GM18520 (cell line): ENCODE results near the gene MKX.

Source experiments
- ATAC-seq: cut with Tn5 transposase; IDR thresholded peaks from one replicate; pipeline ENCODE4 v1.9.1; 2021; ENCODE audit not compliant: unreplicated experiment

MKX gene

DNA sequence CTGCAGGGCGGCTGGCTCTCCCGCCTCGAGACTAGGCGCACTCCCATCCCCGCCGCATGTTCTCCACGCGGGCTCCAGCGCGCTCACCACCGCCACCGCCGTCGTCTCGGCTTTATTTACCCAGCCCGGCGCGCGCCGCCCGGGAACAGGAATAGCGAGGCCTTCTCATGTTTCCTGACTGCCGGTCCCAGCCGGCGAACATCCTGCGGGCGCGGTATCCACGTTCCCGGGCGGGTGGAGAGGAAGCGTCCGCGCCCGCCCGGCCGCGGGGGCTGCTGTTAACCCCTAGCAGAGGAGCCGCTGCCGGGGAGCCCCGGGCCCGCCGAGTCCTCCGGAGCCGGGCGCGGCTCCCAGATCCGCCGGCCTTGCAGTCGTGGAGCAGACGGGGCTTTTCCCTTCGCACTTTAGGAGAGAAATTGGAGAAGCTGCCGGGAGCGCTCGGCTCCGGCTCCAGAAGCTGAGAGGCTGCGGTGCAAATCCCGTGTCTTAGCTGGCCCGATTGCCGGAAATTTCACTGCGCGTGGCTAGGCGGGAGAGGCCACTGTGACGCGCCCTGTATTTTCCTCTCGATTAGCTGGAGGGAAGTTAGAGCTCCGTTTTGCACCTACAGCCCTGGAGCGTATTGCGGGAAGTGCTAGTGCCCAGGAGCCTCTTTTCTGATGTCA is at the start of gene MKX:
TSS of gene MKX (minus strand) at position 88 of the 665 bp plus-strand sequence. CDS start 2,404 bp downstream, outside the sequence.
- no peak for ATAC-seq

DNA sequence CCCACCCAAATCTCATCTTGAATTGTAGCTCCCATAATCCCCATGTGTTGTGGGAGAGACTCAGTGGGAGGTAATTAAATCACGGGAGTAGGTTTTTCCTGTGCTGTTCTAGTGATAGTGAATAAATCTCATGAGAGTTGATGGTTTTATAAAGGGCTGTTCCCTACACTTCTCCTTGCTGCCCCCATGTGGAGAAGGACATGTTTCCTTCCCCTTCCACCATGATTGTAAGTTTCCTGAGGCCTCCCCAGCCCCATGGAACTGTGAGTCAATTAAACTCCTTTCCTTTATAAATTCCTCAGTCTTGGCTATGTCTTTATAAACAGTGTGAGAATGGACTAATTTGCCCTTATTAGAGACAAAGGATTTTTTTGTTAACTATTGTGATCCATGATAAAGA is 48.5 kb upstream of the MKX start:
- no peak for ATAC-seq

GRCh38 chr10:27792216-27792615 is 46.6 kb upstream of the MKX start:
- ATAC-seq: no peak

GRCh38 chr10:27784272-27784671 is 38.7 kb upstream of the MKX start:
- no peak for ATAC-seq

- no peak for ATAC-seq
Observed at GRCh38 chr10:27783660-27784059, 38.0 kb upstream of the MKX start.

DNA sequence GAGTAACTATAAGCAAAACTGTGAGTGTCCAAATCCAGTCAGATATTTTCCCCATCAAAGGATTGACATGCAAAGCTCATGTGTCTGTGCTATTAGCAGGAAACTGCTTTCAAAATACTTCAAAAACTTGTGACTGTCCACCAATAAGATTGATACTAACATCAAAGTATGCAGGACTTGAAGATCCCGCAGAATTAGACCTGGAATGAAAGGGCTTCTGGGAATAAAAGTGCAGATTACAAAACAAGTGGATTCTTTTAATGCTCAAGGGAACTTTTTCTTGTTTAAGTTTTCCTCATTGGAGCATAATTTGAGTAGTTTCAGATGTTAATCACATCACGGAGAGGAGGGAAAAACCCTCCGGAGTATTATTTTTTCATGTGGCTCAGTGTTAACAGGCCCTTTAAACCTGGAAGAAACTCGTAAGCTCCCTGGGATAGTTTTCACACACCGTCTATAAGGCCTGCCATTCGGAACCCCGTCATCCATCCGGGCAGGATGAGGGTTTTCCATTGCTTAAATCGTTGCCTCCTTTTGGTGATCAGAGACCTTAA is 33.9 kb upstream of the MKX start:
- no peak for ATAC-seq

DNA sequence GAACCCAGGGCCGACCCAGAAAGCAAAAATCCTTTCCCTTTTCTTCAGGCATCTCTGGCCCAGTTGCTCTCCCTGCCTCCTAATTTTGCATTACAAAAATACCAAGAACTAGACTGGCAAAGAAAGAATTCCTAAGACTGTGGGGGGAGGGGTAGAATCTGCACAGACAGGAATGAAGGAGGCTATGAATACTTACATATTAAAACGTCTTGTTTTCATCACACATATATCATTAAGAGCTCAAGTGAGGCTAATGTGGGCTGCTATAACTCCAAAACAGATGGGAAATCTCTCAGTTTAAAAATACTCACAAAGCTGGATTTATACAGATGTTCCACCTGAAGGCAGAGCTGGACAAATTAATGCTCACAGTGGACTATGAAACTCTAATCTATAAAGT is 29.2 kb upstream of the MKX start:
- ATAC-seq: no peak

- ATAC-seq: no peak
Observed at GRCh38 chr10:27771231-27771630, 25.6 kb upstream of the MKX start.

GRCh38 chr10:27770181-27770580 is 24.6 kb upstream of the MKX start:
- ATAC-seq: no peak

GRCh38 chr10:27760867-27761266 is 15.2 kb upstream of the MKX start:
- no peak for ATAC-seq

DNA sequence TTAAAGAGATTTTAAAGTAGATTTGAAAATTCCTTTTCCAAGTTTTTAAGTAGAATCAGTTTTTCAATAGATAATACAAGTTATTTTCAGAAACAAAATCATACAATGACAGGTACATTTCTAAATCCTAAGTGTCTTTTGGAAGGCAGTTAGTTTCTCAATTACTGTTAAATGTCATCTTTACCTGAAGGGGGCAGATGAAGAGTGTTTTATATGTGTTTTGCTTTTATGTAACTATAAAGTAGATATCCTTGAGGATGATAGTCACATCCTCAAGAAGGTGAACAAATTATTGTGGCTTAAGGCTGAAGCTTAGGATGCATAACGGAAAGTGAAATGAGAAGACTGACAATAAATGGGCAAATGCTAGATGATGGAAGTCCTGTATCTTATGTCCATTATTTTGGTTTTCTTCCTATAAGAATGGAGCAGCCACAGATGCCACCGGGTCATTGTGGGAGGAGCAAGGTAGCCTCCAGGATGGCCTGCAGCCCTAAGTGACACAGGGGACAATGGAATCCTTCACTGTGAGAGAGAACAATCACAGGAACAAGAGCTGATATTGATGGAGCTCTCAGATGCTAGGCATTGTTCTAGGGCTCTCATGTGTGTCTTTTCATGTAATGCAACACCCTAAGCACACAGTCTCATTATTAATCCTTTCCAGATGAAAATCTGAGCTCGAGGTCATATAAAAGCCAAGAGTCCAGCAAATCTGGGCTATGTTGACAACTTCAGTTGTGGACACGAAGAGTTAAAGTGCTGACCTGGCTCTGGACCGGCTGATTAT is 14.1 kb upstream of the MKX start:
- ATAC-seq: no peak

- ATAC-seq: no peak
Observed at GRCh38 chr10:27752673-27753237, 7.1 kb upstream of the MKX start.

DNA sequence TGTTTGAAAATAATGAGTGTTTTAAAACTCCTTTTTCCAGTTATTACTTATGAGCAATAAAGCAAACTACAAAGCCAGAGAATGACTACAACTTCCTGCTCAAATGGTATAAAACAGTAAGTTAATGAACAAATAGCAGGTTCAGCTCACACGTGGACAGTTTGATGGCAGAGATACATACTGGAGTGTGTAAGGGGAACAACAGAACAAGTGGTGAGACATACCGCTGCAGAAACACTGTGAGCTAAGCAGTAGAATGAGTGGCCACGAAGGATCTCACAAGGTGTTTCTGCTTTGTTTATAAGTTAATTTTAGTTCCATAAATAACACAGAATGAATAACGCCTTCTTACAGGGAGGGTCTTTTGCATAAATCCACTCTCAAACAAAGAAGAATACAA is 3.0 kb upstream of the MKX start:
- no peak for ATAC-seq

GRCh38 chr10:27747096-27747451 is 1.5 kb upstream of the MKX start:
- no peak for ATAC-seq

GRCh38 chr10:27746397-27747095 is 927 bp upstream of the MKX start:
- ATAC-seq: no peak

GRCh38 chr10:27744802-27745731 is 552 bp downstream of the MKX start:
- no peak for ATAC-seq

GRCh38 chr10:27743877-27744801 is 1.5 kb downstream of the MKX start:
- ATAC-seq: no peak

- no peak for ATAC-seq
Observed at GRCh38 chr10:27743012-27743876, 2.4 kb downstream of the MKX start.
